HEK293 (cell line): Measurements from ENCODE around the gene MCTP1.

Experiments used
- CTCF ChIA-PET: fragments of 350-600 bp; formaldehyde crosslinking; extraction: SDS; loops from one replicate; lab custom pipeline; 2021; ENCODE audit warnings: antibody characterized with exemption; lab: Yijun Ruan, JAX
- POLR2A ChIA-PET: fragments of 300-600 bp; formaldehyde crosslinking; extraction: SDS; loops from one replicate; lab custom pipeline; 2020; ENCODE audit warnings: antibody characterized with exemption, inconsistent platforms; lab: Yijun Ruan, JAX
- H3K27ac ChIP-seq: fragments of 200-500 bp; sonication (Bioruptor generic); 2 replicates; pipeline ENCODE4 v1.5.1; 2014; ENCODE audit warnings: low read depth, low read length, control low read depth, inconsistent platforms; ENCODE audit errors: extremely low read depth
- H3K36me3 ChIP-seq, 2 experiments: fragments of 200-500 bp in 1 of 2; sonication (Bioruptor generic) in 1 of 2; 1 replicate in 1 of 2; 2 replicates in 1 of 2; pipeline ENCODE4 v1.5.1; 2014 to 2017; ENCODE audit warnings: inconsistent platforms in 2 of 2, low read length in 2 of 2; ENCODE audit not compliant: control insufficient read depth in 2 of 2, insufficient read depth in 1 of 2
- H3K4me1 ChIP-seq: fragments of 200-500 bp; sonication (Bioruptor generic); 2 replicates; pipeline ENCODE4 v1.5.1; 2014; ENCODE audit warnings: mild to moderate bottlenecking, low read length, inconsistent platforms; ENCODE audit not compliant: control insufficient read depth, insufficient read depth
- H3K4me3 ChIP-seq: 2 replicates; pipeline ENCODE4 v1.5.1; 2011; ENCODE audit warnings: low read depth, mild to moderate bottlenecking, control low read depth, low read length, moderate library complexity
- H3K9me3 ChIP-seq: fragments of 200-500 bp; sonication (Bioruptor generic); 2 replicates; pipeline ENCODE4 v1.5.1; 2014; ENCODE audit warnings: low read depth, low read length, inconsistent platforms; ENCODE audit not compliant: control insufficient read depth, insufficient read depth
- BCL11B ChIP-seq: fragments of 450-650 bp; formaldehyde crosslinking; IDR thresholded peaks from 2 replicates; pipeline ENCODE4 v1.5.1; 2016; ENCODE audit warnings: low read depth, missing biosample characterization, missing genetic modification characterization
- ELK4 ChIP-seq: IDR thresholded peaks from 2 replicates; pipeline ENCODE4 v1.6.1; 2011; ENCODE audit warnings: mild to moderate bottlenecking, low read depth, low read length, borderline replicate concordance
- KLF10 ChIP-seq: fragments of 450-650 bp; IDR thresholded peaks from 2 replicates; pipeline ENCODE4 v1.5.1; 2018; ENCODE audit warnings: missing biosample characterization, mild to moderate bottlenecking, missing genetic modification characterization
- MEIS1 ChIP-seq: sonication (generic); formaldehyde crosslinking; IDR thresholded peaks from 2 replicates; pipeline ENCODE4 v1.8.1; 2022; ENCODE audit warnings: missing genetic modification reagents, mild to moderate bottlenecking, borderline replicate concordance
- PRDM1 ChIP-seq: fragments of 450-650 bp; formaldehyde crosslinking; IDR thresholded peaks from 2 replicates; pipeline ENCODE4; 2016; ENCODE audit warnings: missing biosample characterization, missing genetic modification characterization
- RBAK ChIP-seq: fragments of 450-650 bp; formaldehyde crosslinking; IDR thresholded peaks from 2 replicates; pipeline ENCODE4 v1.5.1; 2016; ENCODE audit warnings: missing biosample characterization, missing genetic modification characterization
- REPIN1 ChIP-seq: fragments of 450-650 bp; formaldehyde crosslinking; IDR thresholded peaks from 2 replicates; pipeline ENCODE4 v1.5.1; 2017; ENCODE audit warnings: missing biosample characterization, missing genetic modification characterization, low read depth
- TRIM28 ChIP-seq: IDR thresholded peaks from 2 replicates; pipeline ENCODE4 v1.6.1; 2011; ENCODE audit warnings: low read length, control low read depth, borderline replicate concordance
- YY1 ChIP-seq: fragments of 450-650 bp; formaldehyde crosslinking; IDR thresholded peaks from 2 replicates; pipeline ENCODE4 v1.5.1; 2018; ENCODE audit warnings: missing biosample characterization, missing genetic modification characterization
- ZBTB21 ChIP-seq: fragments of 450-650 bp; formaldehyde crosslinking; IDR thresholded peaks from 2 replicates; pipeline ENCODE4 v1.5.1; 2017; ENCODE audit warnings: missing biosample characterization, missing genetic modification characterization
- ZBTB48 ChIP-seq: fragments of 450-650 bp; formaldehyde crosslinking; IDR thresholded peaks from 2 replicates; pipeline ENCODE4 v1.5.1; 2016; ENCODE audit warnings: missing biosample characterization, missing genetic modification characterization
- ZBTB7A ChIP-seq: fragments of 450-650 bp; formaldehyde crosslinking; IDR thresholded peaks from 2 replicates; pipeline ENCODE4 v1.5.1; 2016; ENCODE audit warnings: low read depth, missing biosample characterization, missing genetic modification characterization
- ZEB2 ChIP-seq: fragments of 450-650 bp; formaldehyde crosslinking; IDR thresholded peaks from 2 replicates; pipeline ENCODE4 v1.5.1; 2016; ENCODE audit warnings: missing biosample characterization, missing genetic modification characterization
- ZNF112 ChIP-seq: fragments of 450-650 bp; formaldehyde crosslinking; IDR thresholded peaks from 2 replicates; pipeline ENCODE4 v1.5.0; 2017; ENCODE audit warnings: missing biosample characterization, missing genetic modification characterization
- ZNF121 ChIP-seq: fragments of 450-650 bp; formaldehyde crosslinking; IDR thresholded peaks from 2 replicates; pipeline ENCODE4 v1.5.1; 2016; ENCODE audit warnings: missing biosample characterization, missing genetic modification characterization
- ZNF138 ChIP-seq: fragments of 450-650 bp; formaldehyde crosslinking; IDR thresholded peaks from 2 replicates; pipeline ENCODE4 v1.5.1; 2016; ENCODE audit warnings: missing biosample characterization, missing genetic modification characterization, borderline replicate concordance
- ZNF140 ChIP-seq: fragments of 450-650 bp; formaldehyde crosslinking; IDR thresholded peaks from 2 replicates; pipeline ENCODE4 v1.5.1; 2016; ENCODE audit warnings: missing biosample characterization, missing genetic modification characterization
- ZNF16 ChIP-seq: fragments of 450-650 bp; formaldehyde crosslinking; IDR thresholded peaks from 2 replicates; pipeline ENCODE4 v1.5.1; 2016; ENCODE audit warnings: low read depth, missing biosample characterization, missing genetic modification characterization
- ZNF24 ChIP-seq: fragments of 450-650 bp; formaldehyde crosslinking; IDR thresholded peaks from 2 replicates; pipeline ENCODE4 v1.5.1; 2016; ENCODE audit warnings: missing biosample characterization, missing genetic modification characterization
- ZNF266 ChIP-seq: fragments of 450-650 bp; formaldehyde crosslinking; IDR thresholded peaks from 2 replicates; pipeline ENCODE4 v1.5.1; 2016; ENCODE audit warnings: missing biosample characterization, missing genetic modification characterization, low read depth
- ZNF391 ChIP-seq: fragments of 450-650 bp; formaldehyde crosslinking; IDR thresholded peaks from 2 replicates; pipeline ENCODE4 v1.5.1; 2016; ENCODE audit warnings: low read depth, missing biosample characterization, missing genetic modification characterization, borderline replicate concordance
- ZNF433 ChIP-seq: fragments of 450-650 bp; formaldehyde crosslinking; IDR thresholded peaks from 2 replicates; pipeline ENCODE4 v1.5.1; 2016; ENCODE audit warnings: missing biosample characterization, missing genetic modification characterization, low read depth
- ZNF48 ChIP-seq: fragments of 450-650 bp; formaldehyde crosslinking; IDR thresholded peaks from 2 replicates; pipeline ENCODE4 v1.5.1; 2016; ENCODE audit warnings: missing biosample characterization, missing genetic modification characterization
- ZNF529 ChIP-seq: fragments of 450-650 bp; formaldehyde crosslinking; IDR thresholded peaks from 2 replicates; pipeline ENCODE4 v1.5.1; 2017; ENCODE audit warnings: missing genetic modification characterization, missing biosample characterization; ENCODE audit not compliant: insufficient replicate concordance
- ZNF544 ChIP-seq: fragments of 450-650 bp; formaldehyde crosslinking; IDR thresholded peaks from 2 replicates; pipeline ENCODE4 v1.5.0; 2017; ENCODE audit warnings: missing biosample characterization, missing genetic modification characterization
- ZNF548 ChIP-seq: fragments of 450-650 bp; formaldehyde crosslinking; IDR thresholded peaks from 2 replicates; pipeline ENCODE4 v1.5.1; 2016; ENCODE audit warnings: missing biosample characterization, missing genetic modification characterization
- ZNF561 ChIP-seq: fragments of 450-650 bp; IDR thresholded peaks from 2 replicates; pipeline ENCODE4 v1.5.1; 2018; ENCODE audit warnings: missing biosample characterization, missing genetic modification characterization, borderline replicate concordance
- ZNF571 ChIP-seq: fragments of 450-650 bp; formaldehyde crosslinking; IDR thresholded peaks from 2 replicates; pipeline ENCODE4 v1.5.0; 2017; ENCODE audit warnings: missing biosample characterization, missing genetic modification characterization
- ZNF664 ChIP-seq: fragments of 450-650 bp; formaldehyde crosslinking; IDR thresholded peaks from 2 replicates; pipeline ENCODE4 v1.5.1; 2016; ENCODE audit warnings: missing biosample characterization, missing genetic modification characterization
- ZNF785 ChIP-seq: fragments of 450-650 bp; formaldehyde crosslinking; IDR thresholded peaks from 2 replicates; pipeline ENCODE4 v1.5.1; 2016; ENCODE audit warnings: missing biosample characterization, missing genetic modification characterization
- ZSCAN5A ChIP-seq: fragments of 450-650 bp; formaldehyde crosslinking; IDR thresholded peaks from 2 replicates; pipeline ENCODE4 v1.5.1; 2016; ENCODE audit warnings: missing biosample characterization, missing genetic modification characterization
- TF ChIP-seq, protein P1 (sequence below): fragments of 450-650 bp; formaldehyde crosslinking; IDR thresholded peaks from 2 replicates; pipeline ENCODE4 v1.5.1; 2016; ENCODE audit warnings: missing biosample characterization, missing genetic modification characterization, borderline replicate concordance
- TF ChIP-seq, protein P2 (sequence below): fragments of 450-650 bp; formaldehyde crosslinking; IDR thresholded peaks from 2 replicates; pipeline ENCODE4 v1.5.1; 2016; ENCODE audit warnings: missing biosample characterization, missing genetic modification characterization
- TF ChIP-seq, protein P3 (sequence below): fragments of 450-650 bp; formaldehyde crosslinking; IDR thresholded peaks from 2 replicates; pipeline ENCODE4 v1.5.1; 2017; ENCODE audit warnings: missing biosample characterization, missing genetic modification characterization

The MCTP1 gene

DNA sequence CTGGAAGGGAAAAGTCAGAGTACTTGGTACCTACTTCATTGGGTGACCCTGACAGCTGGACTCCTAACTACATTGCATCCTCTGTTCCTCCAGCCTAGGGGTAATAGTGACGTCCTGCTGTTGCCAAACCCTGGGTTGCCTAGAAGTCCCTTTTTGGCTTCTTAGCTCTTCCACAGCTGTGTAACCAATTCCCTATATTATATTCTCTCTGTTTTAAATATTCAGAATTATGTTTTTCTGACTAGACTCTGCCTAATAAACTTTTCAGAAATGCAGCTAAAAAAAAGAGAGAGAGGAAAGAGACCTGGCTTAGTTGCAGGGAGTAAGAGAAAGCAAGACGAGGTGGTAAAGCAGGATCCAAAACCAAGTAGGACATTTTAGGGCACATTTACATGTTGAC, 28.4 kb downstream of the MCTP1 start (continued):
- TF ChIP-seq ELK4 (no peak), ZNF138 (tag by site-specific recombination) (no peak), ZNF391 (tag by site-specific recombination) (no peak), TRIM28 (no peak), ZSCAN5A (tag by site-specific recombination) (no peak), ZNF48 (tag by site-specific recombination) (no peak), ZNF548 (tag by site-specific recombination) (no peak)

DNA sequence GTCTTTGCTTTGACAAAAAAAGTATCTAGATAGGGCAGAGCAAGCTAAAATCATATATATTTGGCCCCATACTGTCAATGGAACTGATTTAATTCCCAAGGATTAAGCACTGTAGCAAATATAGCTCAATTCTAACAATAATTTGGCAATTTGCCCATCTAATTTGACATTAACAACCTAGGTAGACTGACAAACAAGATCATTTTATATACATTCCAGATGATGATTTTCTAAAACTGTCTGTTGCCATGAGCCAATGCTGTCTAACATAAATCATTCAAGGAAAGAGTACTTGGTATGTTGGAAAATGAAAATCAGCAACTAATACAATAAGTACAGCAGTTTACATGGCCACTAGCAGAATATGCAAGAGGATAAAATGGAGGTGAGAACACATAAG, 32.1 kb downstream of the MCTP1 start:
- ChIA-PET CTCF (interaction anchor here (0.7 kb wide), 2 partner anchors 27 to 75 kb away, joined by 3 to 8 read pairs; no protein-coding TSS in a partner anchor), POLR2A (no interaction called here)

GRCh38 chr5:95251185-95251584, 33.7 kb downstream of the MCTP1 start:
- POLR2A ChIA-PET: no interaction called here
- CTCF ChIA-PET: interaction anchor here (1.0 kb wide), 1 partner anchor 10 kb away, joined by 5 read pairs; no protein-coding TSS in a partner anchor
- TF ChIP-seq, protein P1, sequence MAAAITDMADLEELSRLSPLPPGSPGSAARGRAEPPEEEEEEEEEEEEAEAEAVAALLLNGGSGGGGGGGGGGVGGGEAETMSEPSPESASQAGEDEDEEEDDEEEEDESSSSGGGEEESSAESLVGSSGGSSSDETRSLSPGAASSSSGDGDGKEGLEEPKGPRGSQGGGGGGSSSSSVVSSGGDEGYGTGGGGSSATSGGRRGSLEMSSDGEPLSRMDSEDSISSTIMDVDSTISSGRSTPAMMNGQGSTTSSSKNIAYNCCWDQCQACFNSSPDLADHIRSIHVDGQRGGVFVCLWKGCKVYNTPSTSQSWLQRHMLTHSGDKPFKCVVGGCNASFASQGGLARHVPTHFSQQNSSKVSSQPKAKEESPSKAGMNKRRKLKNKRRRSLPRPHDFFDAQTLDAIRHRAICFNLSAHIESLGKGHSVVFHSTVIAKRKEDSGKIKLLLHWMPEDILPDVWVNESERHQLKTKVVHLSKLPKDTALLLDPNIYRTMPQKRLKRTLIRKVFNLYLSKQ (tag by site-specific recombination): no peak
- TF ChIP-seq BCL11B (tag by site-specific recombination): no peak
- no peak for TF ChIP-seq REPIN1 (tag by site-specific recombination)
- TF ChIP-seq ZNF140 (tag by site-specific recombination): no peak
- TF ChIP-seq ZBTB7A: no peak
- no peak for TF ChIP-seq RBAK (tag by site-specific recombination)
- no peak for TF ChIP-seq ZNF24
- TF ChIP-seq ZNF121: no peak
- TF ChIP-seq YY1 (tag by site-specific recombination): no peak
- no peak for TF ChIP-seq ZNF16 (tag by site-specific recombination)
- TF ChIP-seq ZNF785: no peak
- no peak for TF ChIP-seq ZNF266 (tag by site-specific recombination)
- no peak for TF ChIP-seq KLF10 (tag by site-specific recombination)
- no peak for TF ChIP-seq PRDM1 (tag by site-specific recombination)
- TF ChIP-seq ZBTB48 (tag by site-specific recombination): no peak

More for the DNA sequence above, 32.1 kb downstream of the MCTP1 start:
- no peaks in the 10 kb centered on the region for H3K36me3 ChIP-seq
- TF ChIP-seq ZNF544 (no peak), ZBTB21 (no peak), MEIS1 (CRISPR knock-in tag) (no peak), ZEB2 (tag by site-specific recombination) (no peak), ZNF664 (no peak), ZNF112 (tag by site-specific recombination) (no peak), ZNF433 (no peak), ZNF529 (tag by site-specific recombination) (no peak), ZNF571 (tag by site-specific recombination) (no peak), ZNF561 (tag by site-specific recombination) (no peak)
- TF ChIP-seq, protein P2, sequence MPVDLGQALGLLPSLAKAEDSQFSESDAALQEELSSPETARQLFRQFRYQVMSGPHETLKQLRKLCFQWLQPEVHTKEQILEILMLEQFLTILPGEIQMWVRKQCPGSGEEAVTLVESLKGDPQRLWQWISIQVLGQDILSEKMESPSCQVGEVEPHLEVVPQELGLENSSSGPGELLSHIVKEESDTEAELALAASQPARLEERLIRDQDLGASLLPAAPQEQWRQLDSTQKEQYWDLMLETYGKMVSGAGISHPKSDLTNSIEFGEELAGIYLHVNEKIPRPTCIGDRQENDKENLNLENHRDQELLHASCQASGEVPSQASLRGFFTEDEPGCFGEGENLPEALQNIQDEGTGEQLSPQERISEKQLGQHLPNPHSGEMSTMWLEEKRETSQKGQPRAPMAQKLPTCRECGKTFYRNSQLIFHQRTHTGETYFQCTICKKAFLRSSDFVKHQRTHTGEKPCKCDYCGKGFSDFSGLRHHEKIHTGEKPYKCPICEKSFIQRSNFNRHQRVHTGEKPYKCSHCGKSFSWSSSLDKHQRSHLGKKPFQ (tag by site-specific recombination): no peak
- TF ChIP-seq, protein P3, sequence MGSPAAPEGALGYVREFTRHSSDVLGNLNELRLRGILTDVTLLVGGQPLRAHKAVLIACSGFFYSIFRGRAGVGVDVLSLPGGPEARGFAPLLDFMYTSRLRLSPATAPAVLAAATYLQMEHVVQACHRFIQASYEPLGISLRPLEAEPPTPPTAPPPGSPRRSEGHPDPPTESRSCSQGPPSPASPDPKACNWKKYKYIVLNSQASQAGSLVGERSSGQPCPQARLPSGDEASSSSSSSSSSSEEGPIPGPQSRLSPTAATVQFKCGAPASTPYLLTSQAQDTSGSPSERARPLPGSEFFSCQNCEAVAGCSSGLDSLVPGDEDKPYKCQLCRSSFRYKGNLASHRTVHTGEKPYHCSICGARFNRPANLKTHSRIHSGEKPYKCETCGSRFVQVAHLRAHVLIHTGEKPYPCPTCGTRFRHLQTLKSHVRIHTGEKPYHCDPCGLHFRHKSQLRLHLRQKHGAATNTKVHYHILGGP (tag by site-specific recombination): no peak
- H3K4me1 ChIP-seq: no peaks in the 10 kb centered on the region
- no peaks in the 10 kb centered on the region for H3K9me3 ChIP-seq
- no peak overlapping the region for H3K4me3 ChIP-seq
- no peak overlapping the region for H3K27ac ChIP-seq

More at GRCh38 chr5:95251185-95251584, 33.7 kb downstream of the MCTP1 start:
- no peaks in the 10 kb centered on the region for H3K4me1 ChIP-seq
- H3K9me3 ChIP-seq: no peaks in the 10 kb centered on the region
- no peak overlapping the region for H3K27ac ChIP-seq
- no peak overlapping the region for H3K4me3 ChIP-seq
- H3K36me3 ChIP-seq: no peaks in the 10 kb centered on the region
